B cell (primary cell): ENCODE results near the gene CACNA1G. TPM values are rescaled to one million over a fixed set of nuclear protein-coding genes. Genes with fewer than 3 reads are reported as not detected.

Source experiments
- ATAC-seq: fragments of 200-7000 bp; cut with Tn5 transposase; one replicate; pipeline ENCODE4 v1.10.0; 2021; ENCODE audit warnings: low read depth, mild to moderate bottlenecking, moderate number of reproducible peaks, moderate library complexity
- CTCF ChIA-PET: fragments of 350-600 bp; sonication (Branson Sonifier 250); formaldehyde crosslinking; loops from one replicate; lab custom pipeline; 2021; ENCODE audit warnings: antibody characterized with exemption, inconsistent platforms; lab: Charles Lee
- POLR2A ChIA-PET: fragments of 350-600 bp; sonication (Branson Sonifier 250); formaldehyde crosslinking; loops from one replicate; lab custom pipeline; 2021; ENCODE audit warnings: antibody characterized with exemption; lab: Charles Lee
- DNase-seq: peaks from one replicate; pipeline ENCODE4 v3.0.0; 2013
- H2AFZ ChIP-seq: 2 replicates; pipeline ENCODE4 v1.6.1; 2012; ENCODE audit warnings: mild to moderate bottlenecking, low read depth, low read length; ENCODE audit not compliant: insufficient read depth, poor library complexity, severe bottlenecking
- H3K27ac ChIP-seq, 2 donors: 1 replicate in 1 of 2; 2 replicates in 1 of 2; pipeline ENCODE4 v1.5.1; 2012 to 2013; ENCODE audit warnings: low read length in 2 of 2, mild to moderate bottlenecking in 2 of 2, moderate library complexity in 1 of 2
- H3K27me3 ChIP-seq, 4 experiments: fragments of 200-600 bp in 1 of 4; sonication (generic) in 1 of 4; replicated peaks in 1 of 4; 1 replicate in 2 of 4; 2 replicates in 2 of 4; pipeline versions ENCODE4 v1.6.1 to v1.7.0; 2013 to 2016; ENCODE audit warnings: low read length in 3 of 4, mild to moderate bottlenecking in 2 of 4, mixed read lengths in 1 of 4, moderate library complexity in 1 of 4; ENCODE audit not compliant: insufficient read depth in 4 of 4, control insufficient read depth in 3 of 4; ENCODE audit errors: control extremely low read depth in 1 of 4
- H3K36me3 ChIP-seq, 2 experiments: replicated peaks in 1 of 2; 1 replicate in 1 of 2; 2 replicates in 1 of 2; pipeline versions ENCODE4 v1.6.1 to v1.7.1; 2013; ENCODE audit warnings: low read length in 1 of 2; ENCODE audit not compliant: insufficient read depth in 2 of 2, control insufficient read depth in 1 of 2; ENCODE audit errors: control extremely low read depth in 1 of 2, extremely low read depth in 1 of 2
- H3K4me1 ChIP-seq, 2 donors: fragments of 200-600 bp in 1 of 2; sonication (generic) in 1 of 2; 1 replicate in 1 of 2; 2 replicates in 1 of 2; pipeline versions ENCODE4 v1.5.1 to v1.6.1; 2013 to 2017; ENCODE audit warnings: low read length in 2 of 2; ENCODE audit not compliant: control insufficient read depth in 2 of 2, insufficient read depth in 2 of 2
- H3K4me2 ChIP-seq: replicated peaks from 2 replicates; pipeline ENCODE3; 2012; ENCODE audit warnings: mild to moderate bottlenecking, low read depth, low read length; ENCODE audit not compliant: poor library complexity, severe bottlenecking
- H3K4me3 ChIP-seq, 5 experiments: fragments of 200-600 bp in 1 of 5; sonication (generic) in 1 of 5; 1 replicate in 3 of 5; 2 replicates in 2 of 5; pipeline versions ENCODE4 v1.5.1 to v1.7.0; 2011 to 2016; ENCODE audit warnings: low read length in 4 of 5, mild to moderate bottlenecking in 4 of 5, low read depth in 2 of 5, control low read depth in 1 of 5, moderate library complexity in 1 of 5; ENCODE audit not compliant: insufficient read depth in 1 of 5; ENCODE audit errors: control extremely low read depth in 1 of 5, extremely low read depth in 1 of 5
- H3K79me2 ChIP-seq: fragments of 200-600 bp; sonication (generic); one replicate; pipeline ENCODE4 v1.6.0; 2016; ENCODE audit warnings: low read length; ENCODE audit not compliant: control insufficient read depth, insufficient read depth
- H3K9ac ChIP-seq: fragments of 200-600 bp; sonication (generic); 2 replicates; pipeline ENCODE4 v1.6.1; 2017; ENCODE audit warnings: mild to moderate bottlenecking, low read length, moderate library complexity
- H3K9me3 ChIP-seq, 3 donors: one replicate each; pipeline versions ENCODE4 v1.6.1 to v1.7.1; 2013; ENCODE audit warnings: low read length in 2 of 3; ENCODE audit not compliant: control insufficient read depth in 2 of 3, insufficient read depth in 1 of 3; ENCODE audit errors: control extremely low read depth in 1 of 3
- H4K20me1 ChIP-seq: 2 replicates; pipeline ENCODE4 v1.6.0; 2012; ENCODE audit warnings: mild to moderate bottlenecking, low read length; ENCODE audit not compliant: insufficient read depth, control insufficient read depth, poor library complexity, severe bottlenecking
- H3K27ac Mint-ChIP-seq: one replicate; pipeline ENCODE4 v1.8.0; 2021; ENCODE audit warnings: mixed read lengths
- H3K27me3 Mint-ChIP-seq: one replicate; pipeline ENCODE4 v1.8.0; 2021; ENCODE audit warnings: mixed read lengths
- H3K4me1 Mint-ChIP-seq: one replicate; pipeline ENCODE4 v1.8.0; 2021; ENCODE audit warnings: mixed read lengths
- H3K4me3 Mint-ChIP-seq: one replicate; pipeline ENCODE4 v1.8.0; 2021; ENCODE audit warnings: mixed read lengths
- H3K9me3 Mint-ChIP-seq: one replicate; pipeline ENCODE4 v1.8.0; 2022; ENCODE audit warnings: mixed read lengths; ENCODE audit not compliant: insufficient read depth
- CTCF ChIP-seq: fragments of 200-600 bp; IDR thresholded peaks from one replicate; pipeline ENCODE4 v1.8.0; 2022; ENCODE audit warnings: antibody characterized with exemption, mild to moderate bottlenecking
- EZH2 ChIP-seq: IDR thresholded peaks from 2 replicates; pipeline ENCODE4 v1.6.1; 2012; ENCODE audit warnings: borderline replicate concordance, low read depth, mild to moderate bottlenecking, moderate library complexity, low read length; ENCODE audit not compliant: insufficient read depth, poor library complexity, severe bottlenecking
- WGBS: methylation state at CpG from one replicate; pipeline ENCODE4 v1.1.5; 2013; ENCODE audit warnings: missing lambda C conversion rate; ENCODE audit not compliant: insufficient coverage; 5-methylcytosine and 5-hydroxymethylcytosine counted together
- intact Hi-C: fragments of 100-400 bp; cut with micrococcal nuclease; formaldehyde crosslinking; loops from one replicate; pipeline ENCODE4 v1.10.0; 2022
- polyA plus RNA-seq: library from polyadenylated mRNA; depleted of rRNA; stranded (reverse); fragments of >200 nt; gene quantifications from 2 replicates; pipeline ENCODE4 v1.2.3, GENCODE V29; 2012
- total RNA-seq, 2 donors: library from RNA; stranded (reverse); fragments of 120-200 nt in 1 of 2; gene quantifications; 1 replicate in 1 of 2; 2 replicates in 1 of 2; pipeline versions ENCODE4 v1.2.3 to v1.2.4, GENCODE V29; 2013 to 2022

The CACNA1G gene
- total and polyA plus RNA-seq, 2 donors (not counting 1 experiment from before 2014, with no cell fraction given): 0.12 TPM; not detected in 1

- no peak overlapping the region for H3K4me2 ChIP-seq
- no peaks in the 10 kb centered on the region for H3K79me2 ChIP-seq
- peaks cover 7% of the 10 kb centered on the region for H3K27me3 Mint-ChIP-seq
- H3K9ac ChIP-seq: no peak overlapping the region
- DNase-seq: no peak
- CTCF ChIA-PET: interaction anchor here (1.0 to 1.2 kb wide), 2 partner anchors 8 to 83 kb away, joined by 3 read pairs; no protein-coding TSS in a partner anchor
- H3K27ac ChIP-seq: no peak overlapping the region
- POLR2A ChIA-PET: no interaction called here
- peak overlapping the region; percentile 9 for H3K4me3 Mint-ChIP-seq
- H2AFZ ChIP-seq: no peak overlapping the region
- H3K4me1 ChIP-seq: peaks cover 19 to 28% of the 10 kb centered on the region in 2 donors
- TF ChIP-seq EZH2: no peak
- 49% methylated on average over 7 of the region's 7 CpGs for WGBS
- no peak overlapping the region for H3K4me3 ChIP-seq
- no peaks in the 10 kb centered on the region for H3K36me3 ChIP-seq
- intact Hi-C loops: loop anchor here (5.0 kb wide), 1 partner anchor 163 kb away; the partner anchor contains the start of gene ANKRD40
- H3K27ac Mint-ChIP-seq: no peak overlapping the region
- H3K27me3 ChIP-seq: peaks cover 0 to 15% (median 5%) of the 10 kb centered on the region in 4 experiments
- H3K9me3 Mint-ChIP-seq: no peaks in the 10 kb centered on the region
- ATAC-seq: no peak
- H4K20me1 ChIP-seq: no peaks in the 10 kb centered on the region
- peaks cover 21% of the 10 kb centered on the region for H3K4me1 Mint-ChIP-seq
- H3K9me3 ChIP-seq: no peaks in the 10 kb centered on the region
These were observed 16.0 kb upstream of the CACNA1G start for GRCh38 chr17:50544516-50544915.

- Histone ChIP-seq H3K9me3 (no peaks in the 10 kb centered on the region), H3K79me2 (no peaks in the 10 kb centered on the region), H3K4me3 (no peak overlapping the region), H2AFZ (no peak overlapping the region), H3K36me3 (no peaks in the 10 kb centered on the region), H3K27me3 (peaks cover 0 to 15% (median 5%) of the 10 kb centered on the region in 4 experiments), H3K4me1 (peaks cover 19 to 28% of the 10 kb centered on the region in 2 donors), H3K4me2 (no peak overlapping the region), H4K20me1 (no peaks in the 10 kb centered on the region), H3K27ac (no peak overlapping the region), H3K9ac (no peak overlapping the region)
- 63% methylated on average over 8 of the region's 8 CpGs for WGBS
- CTCF ChIA-PET: interaction anchor here (1.2 to 4.8 kb wide), 2 partner anchors 66 to 81 kb away, joined by 3 to 45 read pairs; no protein-coding TSS in a partner anchor
- intact Hi-C loops: loop anchor here (5.0 kb wide), 1 partner anchor 622 kb away; the partner anchor contains the start of gene NME2
- Mint-ChIP-seq H3K9me3 (no peaks in the 10 kb centered on the region), H3K4me1 (peaks cover 21% of the 10 kb centered on the region), H3K4me3 (peak overlapping the region; percentile 39), H3K27ac (no peak overlapping the region), H3K27me3 (peaks cover 7% of the 10 kb centered on the region)
- TF ChIP-seq CTCF: no peak
- TF ChIP-seq EZH2: no peak
- ATAC-seq (no peak), DNase-seq (no peak)
- POLR2A ChIA-PET: no interaction called here
These were observed 15.2 kb upstream of the CACNA1G start for GRCh38 chr17:50545311-50545710.
